ENCODE measurements around the gene DENND5A.
"Not testable (repeated sequence)": the region's sequence is repeated elsewhere in the genome, so short reads cannot be mapped to it uniquely, and the experiment has no call there.

Gene DENND5A

DNA sequence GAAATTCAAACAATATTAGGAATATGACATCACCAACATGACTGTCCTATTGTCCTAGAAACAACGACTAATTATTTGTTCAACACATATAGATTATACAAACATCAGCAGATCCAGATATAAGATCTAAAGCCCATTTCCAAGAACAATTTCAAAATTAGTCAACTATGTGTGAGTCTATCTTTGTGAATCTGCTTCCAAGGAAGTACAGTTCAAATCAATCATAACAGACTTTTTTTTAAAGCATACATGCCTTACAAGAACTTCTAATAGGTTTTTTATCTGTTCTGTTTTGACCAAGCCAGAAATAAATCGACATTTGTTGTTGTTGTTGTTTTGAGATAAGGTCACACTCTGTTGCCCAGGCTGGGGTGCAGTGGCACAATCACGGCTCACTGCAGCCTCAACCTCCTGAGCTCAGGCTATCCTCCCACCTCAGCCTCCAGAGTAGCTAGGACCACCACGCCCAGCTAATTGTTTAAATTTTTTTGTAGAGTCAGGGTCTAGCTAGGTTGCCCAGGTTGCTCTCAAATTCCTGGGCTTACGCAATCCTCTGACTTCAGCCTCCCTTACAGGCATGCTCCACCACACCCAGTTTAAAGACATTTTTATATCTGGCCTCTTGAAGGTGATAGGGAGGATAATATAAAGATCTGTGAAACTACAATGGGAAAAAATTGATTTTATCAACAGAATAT, 54.8 kb downstream of the DENND5A start:
- DNase-seq = no peak

DNA sequence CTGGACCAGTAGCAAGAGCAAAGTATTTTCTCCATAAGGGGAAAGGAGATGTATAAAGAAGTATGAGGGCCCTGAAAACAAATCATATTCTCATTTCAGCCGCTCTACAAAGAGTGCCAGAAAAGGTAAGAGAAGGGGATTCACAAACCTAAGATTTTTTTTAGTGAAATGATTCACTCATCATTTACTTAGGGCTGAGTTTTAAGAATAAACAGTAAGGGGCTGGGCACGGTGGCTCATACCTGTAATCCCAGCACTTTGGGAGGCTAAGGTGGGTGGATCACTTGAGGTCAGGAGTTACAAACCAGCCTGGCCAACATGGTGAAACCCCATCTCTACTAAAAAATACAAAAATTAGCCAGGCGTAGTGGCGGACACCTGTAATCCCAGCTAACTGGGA, 55.5 kb downstream of the DENND5A start:
- DNase-seq = not testable (repeated sequence)

DNA sequence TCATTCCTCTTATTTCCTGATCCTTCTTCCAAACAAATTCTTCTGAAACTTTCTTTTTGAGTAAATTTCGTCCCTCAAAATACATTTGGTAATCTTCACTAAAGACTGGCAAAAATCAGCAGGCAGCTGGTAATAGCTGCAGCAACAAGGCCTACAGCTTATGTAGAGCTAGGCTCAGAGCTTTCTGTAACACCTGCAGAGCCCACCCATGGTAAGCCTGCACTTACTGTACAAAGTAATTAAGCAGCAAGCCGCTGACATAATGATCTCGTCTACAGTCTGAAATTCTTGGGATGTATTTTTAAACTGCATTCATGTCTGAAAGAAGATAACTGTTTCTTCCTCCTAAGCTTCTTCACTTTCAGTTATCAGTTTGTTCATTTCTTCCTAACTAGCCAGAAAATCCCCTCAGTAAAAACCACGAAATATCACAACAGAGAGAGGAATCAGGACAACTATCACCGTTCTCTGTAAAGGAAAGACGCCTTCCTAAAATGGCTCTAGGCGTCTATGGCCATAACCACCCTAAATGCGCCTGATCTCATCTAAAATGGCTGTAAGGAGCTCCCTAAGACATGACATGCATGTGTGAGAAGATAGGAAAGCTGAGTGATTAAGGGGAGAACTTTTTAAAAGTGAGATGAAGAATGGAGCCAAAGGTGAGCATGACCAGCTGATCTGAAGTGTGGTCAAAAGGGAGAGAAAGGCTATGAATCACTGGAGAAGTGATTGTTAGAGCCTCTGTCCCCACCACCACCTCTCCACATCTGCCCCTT, 56.2 kb downstream of the DENND5A start:
- peak; percentile 56 for DNase-seq

DNA sequence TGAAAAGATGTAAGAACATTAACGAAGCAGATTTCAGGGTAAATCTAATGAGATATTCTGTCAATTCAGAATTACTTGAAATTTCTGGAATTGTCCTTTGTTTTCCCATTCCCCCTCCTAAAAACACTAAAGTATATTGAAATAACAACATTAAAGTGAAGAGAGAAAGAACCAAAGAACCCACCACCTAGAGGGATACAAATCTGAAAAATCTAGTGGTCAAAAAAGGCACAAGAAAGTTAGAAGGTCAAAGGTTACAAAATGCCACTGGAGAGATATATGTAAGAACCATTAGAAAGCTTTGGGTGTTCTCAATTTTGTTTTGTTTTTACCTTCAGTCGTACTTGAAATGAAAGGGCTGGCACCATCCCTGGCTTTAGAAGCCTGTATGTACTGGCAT, 57.9 kb downstream of the DENND5A start:
- DNase-seq = no peak

DNA sequence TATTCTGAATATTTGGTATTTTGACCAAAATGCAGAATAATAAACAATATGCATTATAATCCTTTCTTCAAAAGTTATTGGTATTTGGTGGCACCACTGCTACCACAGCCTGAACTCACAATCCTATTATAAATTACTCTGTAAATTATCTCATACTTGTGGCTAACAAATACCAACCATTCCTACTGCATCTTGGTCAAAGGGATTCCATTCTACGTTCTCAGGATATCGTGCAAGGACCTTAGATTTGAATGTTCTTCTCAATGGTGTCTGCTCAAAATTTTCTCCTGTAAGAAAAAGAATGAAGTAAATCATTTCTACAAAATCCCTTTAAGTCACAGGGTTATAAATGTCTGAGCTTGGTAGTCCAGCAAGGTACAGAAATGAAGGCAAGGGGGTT, 58.7 kb downstream of the DENND5A start:
- no peak for DNase-seq

DNA sequence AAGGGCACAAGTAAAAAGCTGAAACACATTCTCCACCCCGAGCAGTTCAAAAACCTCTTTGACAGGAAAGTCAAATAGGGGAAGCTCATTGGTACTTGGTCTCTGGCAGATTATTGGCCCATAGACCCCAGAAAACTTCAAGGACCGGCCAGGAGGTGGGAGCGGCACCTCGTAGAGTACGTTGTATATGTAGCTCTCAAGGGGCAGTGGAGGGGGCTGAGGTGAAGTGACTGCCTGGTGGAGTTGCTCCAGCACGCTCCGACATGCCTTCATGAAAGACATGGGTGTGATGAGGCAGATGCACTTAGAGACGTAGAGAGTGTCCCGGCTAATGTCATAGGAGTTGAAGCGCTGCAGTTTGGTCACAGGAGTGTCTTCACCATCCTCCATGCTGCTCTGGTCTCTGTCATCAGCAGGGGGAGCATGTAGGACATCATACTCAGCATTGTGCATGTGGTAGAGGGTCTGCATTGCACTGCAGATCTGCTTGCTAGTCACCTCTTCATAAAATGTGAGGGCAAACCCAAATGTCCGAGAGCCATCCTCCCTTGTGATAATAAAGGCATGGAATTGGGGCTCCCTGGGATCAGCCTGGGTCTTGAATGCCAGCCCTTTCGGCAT, 61.3 kb downstream of the DENND5A start:
- DNase-seq = no peak

DNA sequence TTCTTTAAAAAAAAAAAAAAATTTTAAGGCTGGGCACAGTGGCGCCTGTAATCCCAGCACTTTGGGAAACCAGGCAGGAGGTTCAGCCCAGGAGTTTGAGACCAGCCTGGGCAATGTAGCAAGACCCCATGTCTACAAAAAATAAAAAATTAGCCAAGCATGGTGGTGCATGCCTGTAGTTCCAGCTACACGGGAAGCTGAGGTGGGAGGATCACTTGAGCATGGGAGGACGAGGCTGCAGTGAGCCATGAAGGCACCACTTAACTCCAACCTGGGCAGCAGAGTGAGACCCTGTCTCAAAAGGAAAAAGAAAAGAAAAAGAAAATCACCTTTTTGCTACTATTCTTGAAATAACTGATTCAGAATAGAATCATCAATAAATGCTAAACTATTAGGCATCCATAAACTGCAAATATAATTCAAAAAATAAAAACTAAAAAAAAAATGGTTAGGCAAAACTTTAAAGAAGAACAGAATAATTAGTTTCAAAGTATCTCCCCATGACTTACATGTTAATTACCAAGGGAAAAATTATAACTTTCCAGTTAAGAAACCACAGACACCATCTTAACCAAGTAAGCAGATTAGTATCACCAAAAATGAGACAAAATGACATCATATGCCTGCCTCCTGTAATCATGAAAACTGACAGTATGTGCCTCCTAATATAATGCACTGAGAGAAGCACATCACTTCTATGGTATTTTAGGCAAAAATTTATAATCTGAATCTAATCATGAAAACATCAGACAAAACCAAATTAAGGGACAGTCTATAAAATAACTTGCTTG, 63.6 kb downstream of the DENND5A start:
- DNase-seq = peak; percentile 27

DNA sequence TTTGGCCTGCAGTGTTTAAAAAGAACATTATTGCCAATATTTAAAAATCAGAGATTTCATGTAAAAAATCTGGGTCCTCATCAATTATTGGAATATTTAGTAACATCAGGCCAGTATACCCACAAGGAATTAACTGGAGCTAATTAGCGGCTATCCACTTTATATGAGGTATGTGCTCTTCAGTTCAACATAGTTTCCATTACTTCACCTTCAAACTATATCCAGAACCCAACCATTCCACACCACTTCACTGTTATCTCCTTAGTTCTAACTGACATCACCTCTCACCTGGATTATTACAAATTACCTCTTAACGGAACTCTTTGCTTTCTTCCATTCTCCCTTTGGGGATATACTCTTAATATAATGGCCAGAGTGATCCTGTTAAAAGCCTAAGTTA, 64.7 kb downstream of the DENND5A start:
- no peak for DNase-seq

DNA sequence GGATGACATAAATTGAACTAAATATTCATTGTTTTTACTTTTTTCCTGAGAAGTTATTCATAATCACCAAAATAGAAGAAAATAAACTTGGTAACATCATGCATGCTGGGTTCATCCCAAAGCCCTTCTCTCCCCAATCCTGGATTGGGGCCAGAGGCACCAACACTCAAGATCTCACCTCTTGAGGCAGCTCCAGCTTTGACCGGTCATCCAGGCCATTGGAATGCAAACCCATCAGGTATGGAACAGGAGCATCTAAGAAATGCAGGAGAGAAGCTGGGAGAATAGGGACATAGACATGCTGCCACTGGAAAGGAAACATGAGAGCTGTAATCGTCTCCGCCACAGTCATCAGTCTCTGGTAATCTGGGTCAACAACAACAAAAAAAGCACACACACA, 71.8 kb downstream of the DENND5A start:
- DNase-seq = no peak

DNA sequence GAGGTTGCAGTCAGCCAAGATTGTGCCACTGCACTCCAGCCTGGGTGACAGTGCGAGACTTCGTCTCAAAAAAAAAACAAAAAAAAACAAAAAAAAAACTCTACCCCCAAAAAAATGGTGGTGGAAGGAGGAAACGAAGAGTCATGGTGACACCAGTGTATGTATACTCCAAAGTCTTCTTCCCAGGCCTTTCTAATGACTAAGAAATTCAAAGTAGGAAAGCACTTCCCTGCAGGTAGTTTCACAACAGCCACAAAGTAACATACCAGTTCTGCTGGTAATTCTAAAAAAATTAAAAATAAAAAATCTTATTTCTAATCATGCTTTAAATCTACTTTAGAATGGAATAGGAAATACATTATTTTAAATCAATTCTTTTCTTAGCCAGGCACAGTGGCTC, 72.6 kb downstream of the DENND5A start:
- DNase-seq = no peak

DNA sequence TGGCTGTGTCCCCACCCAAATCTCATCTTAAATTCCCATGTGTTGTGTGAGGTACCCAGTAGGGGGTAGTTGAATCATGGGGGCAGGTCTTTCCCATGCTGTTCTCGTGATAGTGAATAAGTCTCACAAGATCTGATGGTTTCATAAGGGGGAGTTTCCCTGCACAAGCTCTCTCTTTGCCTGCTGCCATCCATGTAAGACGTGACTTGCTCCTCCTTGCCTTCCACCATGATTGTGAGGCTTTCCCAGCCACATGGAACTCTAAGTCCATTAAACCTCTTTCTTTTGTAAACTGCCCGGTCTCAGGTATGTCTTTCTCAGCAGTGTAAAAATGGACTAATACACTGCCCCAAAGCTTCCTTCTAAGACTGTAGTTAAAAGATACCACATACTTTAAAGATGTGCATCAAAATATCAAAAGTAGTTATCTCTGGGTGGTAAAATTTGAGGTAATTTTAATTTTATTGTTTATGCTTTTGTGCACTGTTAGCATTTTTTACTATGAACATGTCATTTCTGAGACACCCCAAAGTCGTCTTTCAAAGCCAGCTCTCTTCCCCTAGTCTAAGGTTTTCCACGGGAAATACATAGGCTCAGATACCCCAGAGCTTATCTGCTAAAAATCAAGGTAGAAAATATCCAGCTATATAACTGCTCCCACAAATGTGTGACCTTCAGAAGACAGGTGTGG, 74.7 kb downstream of the DENND5A start:
- not testable (repeated sequence) for DNase-seq

DNA sequence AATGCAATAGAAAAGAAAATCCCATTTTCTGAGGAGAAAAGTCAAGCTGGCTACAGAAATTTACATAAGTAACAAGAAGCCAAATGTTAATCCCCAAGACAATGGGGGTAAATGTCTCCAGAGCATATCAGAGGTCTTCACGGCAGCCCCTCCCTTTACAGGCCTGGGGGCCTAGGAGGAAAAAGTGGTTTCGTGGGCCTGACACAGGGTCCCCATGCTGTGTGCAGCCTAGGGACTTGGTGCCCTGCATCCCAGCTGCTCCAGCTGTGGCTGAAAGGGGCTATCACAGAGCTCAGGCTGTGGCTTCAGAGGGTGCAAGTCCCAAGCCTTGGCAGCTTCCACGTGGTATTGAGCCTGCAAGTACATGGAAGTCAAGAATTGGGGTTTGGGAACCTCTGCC, 76.3 kb downstream of the DENND5A start:
- DNase-seq = not testable (repeated sequence)

DNA sequence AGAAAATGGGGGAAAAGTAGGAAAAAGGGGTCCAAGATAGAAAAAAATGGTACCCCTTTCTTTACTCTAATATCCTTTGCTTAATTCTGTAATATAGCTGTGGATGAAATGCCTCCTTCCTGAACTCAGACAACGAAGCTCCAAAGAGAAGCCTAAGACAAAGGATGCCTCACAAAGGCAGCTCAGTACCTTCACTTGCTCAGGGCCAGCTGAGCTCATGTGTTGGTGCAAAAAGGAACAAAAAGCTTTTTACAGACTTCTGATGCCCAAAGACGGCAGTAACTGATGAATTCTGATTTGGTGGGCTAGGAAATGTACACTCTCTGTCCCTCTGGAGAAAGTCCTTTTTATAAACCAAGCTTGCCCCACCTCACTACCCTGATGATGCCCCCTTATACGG, 77.5 kb downstream of the DENND5A start:
- no peak for DNase-seq

DNA sequence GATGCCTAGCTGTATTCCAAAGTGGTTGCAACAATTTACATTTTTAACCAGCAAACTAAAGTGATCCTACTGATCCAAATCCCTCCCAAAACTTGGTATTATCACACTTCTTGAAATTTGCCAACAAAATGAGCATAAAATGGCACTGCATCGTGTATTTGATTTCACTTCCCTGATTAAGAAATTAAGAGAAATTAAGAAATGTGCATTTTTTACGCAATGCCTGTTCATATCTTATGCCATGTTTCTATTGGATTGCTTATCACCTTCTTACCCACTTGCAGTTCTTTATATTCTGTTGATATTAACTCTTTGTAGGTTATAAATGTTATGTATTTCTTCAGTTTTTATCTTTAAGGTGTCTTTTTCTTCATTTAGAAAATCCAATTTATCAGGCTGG, 80.6 kb downstream of the DENND5A start:
- DNase-seq = no peak

DNA sequence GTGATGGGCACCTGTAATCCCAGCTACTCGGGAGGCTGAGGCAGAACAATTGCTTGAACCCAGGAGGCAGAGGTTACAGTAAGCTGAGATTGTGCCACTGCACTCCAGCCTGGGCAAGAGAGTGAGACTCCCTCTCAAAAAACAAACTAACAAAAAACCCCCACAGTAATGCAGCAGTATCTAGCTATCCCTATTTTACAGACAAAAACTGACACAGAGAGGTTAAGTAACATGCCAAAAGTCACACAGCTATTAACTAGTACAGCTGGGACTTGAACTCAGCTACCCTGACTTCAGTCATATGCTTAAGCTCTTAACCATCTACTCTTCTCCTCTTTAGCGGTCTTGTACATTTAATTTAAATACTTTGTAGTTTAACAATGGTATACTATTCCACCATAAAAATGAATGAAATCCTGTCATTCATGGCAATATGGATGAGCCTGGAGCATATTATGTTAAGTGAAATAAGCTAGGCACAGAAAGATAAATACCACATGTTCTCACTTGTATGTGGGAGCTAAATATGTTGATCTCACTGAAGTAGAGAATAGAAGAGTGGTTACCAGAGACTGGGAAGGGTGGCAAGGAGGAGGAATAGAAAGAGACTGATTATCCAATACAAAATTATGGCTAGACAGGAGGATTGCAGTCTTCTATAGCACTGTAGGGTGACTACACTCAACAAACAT, 82.8 kb downstream of the DENND5A start:
- DNase-seq = no peak

DNA sequence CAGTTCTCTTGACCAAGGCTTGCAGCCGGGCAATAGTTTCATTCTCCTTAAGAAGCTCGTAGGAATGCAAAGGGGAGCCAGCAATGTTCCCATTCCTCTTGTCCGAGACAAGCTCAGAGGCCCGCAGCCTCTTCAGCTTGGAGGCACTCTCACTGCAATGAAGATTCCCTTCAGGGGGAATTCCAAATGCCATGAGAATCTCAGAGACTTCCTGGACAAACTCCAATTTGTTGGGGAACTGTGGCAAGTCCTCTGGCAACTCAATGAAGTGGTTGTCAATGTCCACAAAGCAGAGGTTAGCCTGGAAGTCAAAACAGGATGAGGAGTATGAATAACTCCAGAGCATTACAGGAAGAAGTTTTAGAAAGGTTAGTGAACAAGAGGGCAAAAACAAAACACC, 84.4 kb downstream of the DENND5A start:
- DNase-seq = no peak

DNA sequence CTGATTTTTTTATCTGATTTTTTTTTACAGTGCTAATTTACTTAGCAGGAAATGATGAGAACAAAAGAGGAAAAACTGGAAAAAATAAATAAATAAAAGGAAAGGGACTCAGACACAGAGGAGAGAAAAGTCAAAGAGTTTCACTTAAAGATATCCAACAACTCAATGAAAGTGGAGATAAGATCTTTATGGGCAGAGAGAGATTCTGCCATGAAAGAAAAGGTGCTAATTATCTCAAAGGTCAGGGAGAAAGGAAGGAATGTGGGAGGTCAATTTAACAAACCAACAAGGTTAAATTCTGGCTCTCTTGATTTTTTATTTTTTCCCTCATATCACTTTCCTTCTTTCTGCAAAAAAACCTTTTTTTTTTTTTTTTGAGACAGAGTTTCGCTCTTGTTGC, 86.0 kb downstream of the DENND5A start:
- no peak for DNase-seq

DNA sequence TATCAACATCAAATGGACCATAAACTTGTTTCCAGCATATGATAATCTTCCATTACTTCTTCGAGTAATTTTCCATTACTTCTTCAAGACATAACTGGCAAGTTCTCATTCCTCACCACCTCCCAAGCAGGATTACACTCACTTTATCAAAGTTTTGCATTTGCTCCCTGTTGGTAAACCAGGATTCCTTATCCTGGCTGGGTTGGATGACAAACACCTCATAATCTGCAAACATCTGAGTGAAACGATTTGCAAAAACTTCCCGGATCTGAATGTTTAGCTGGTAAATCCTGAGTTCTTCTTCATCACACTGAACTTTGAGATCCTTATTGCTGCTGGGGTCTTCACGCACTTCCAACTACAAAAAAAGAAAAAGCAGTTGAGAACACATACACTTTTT, 86.4 kb downstream of the DENND5A start:
- no peak for DNase-seq

DNA sequence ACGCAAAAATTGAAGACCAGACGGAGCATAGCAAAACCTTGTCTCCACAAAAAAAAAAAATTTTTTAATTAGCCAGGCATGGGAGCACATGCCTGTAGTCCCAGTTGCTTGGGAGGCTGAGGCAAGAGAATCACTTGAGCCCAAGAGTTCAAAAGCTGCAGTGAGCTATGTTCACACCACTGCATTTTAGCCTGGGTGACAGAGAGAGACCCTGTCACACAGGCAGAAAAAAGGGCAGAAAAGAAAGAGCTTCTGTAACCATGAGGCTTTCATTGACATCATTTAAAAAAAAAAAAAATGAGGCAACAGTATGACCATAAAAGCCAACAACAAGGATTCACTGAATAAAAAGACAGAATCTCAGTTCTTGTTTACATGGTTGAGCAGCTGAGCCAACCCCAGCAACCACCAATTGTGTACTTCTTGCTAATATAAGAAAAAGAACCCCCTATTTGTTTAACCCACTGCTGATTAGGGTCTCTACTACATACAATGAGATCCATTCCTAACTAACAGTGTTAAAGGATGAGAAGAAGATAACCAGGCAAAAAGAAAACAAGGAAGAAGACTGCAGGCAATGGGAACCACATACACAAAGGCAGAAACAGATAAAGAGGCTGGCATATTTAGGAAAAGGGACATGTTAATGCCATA, 87.6 kb downstream of the DENND5A start:
- DNase-seq = no peak

DNA sequence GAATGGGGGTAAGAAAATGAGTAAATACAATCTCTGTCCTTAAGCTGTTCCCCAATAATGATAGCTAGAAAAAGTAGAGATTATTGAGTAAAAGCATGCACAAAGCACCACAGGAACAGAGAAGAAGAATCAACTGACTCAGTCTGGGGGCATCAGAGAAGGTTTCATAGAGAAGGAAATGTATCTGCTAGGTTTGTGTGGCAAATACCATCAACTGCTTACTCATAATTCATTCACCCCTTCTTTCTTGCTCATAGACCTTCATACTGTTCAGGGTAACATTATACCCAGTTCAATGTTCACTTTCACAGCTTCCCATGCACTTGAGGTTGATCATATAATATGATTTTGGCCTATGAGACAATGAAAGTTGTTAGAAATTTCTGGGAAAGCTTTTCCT, 88.6 kb downstream of the DENND5A start:
- no peak for DNase-seq

DNA sequence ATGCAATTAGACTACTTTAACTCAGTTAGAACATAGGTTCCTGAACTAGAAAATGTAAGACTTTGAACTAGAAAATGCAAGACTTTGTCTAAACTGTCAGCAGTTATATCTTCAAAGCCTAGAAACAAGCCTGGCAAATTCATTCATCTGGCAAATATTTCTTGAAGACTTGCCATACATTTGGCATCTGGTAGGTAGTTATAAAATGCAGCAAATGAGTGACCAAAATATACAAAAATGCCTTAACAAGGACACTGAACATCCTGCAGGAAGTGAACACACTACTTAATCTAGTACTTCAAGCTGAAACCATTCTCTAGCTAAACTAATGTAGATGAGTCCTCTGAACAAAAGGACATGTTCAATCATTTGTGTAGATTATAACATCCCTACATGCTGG, 89.0 kb downstream of the DENND5A start:
- DNase-seq = no peak

DNA sequence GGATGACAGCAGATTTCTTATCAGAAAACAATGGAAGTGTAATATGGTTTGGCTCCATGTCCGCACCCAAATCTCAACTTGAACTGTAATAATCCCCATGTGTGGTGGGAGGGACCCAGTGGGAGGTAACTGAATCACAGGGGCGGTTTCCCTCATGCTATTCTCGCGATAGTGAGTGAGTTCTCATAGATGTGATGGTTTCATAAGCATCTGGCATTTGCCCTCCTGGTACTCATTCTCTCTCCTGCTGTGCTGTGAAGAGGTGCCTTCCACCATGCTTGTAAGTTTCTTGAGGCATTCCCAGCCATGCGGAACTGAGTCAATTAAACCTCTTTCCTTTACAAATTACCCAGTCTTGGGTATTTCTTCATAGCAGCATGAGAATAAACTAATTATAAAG, 92.8 kb downstream of the DENND5A start:
- no peak for DNase-seq

Measured in OCI-M1 (cell line).